ENCODE measurements around the gene DNASE1L3.

Gene DNASE1L3

DNA sequence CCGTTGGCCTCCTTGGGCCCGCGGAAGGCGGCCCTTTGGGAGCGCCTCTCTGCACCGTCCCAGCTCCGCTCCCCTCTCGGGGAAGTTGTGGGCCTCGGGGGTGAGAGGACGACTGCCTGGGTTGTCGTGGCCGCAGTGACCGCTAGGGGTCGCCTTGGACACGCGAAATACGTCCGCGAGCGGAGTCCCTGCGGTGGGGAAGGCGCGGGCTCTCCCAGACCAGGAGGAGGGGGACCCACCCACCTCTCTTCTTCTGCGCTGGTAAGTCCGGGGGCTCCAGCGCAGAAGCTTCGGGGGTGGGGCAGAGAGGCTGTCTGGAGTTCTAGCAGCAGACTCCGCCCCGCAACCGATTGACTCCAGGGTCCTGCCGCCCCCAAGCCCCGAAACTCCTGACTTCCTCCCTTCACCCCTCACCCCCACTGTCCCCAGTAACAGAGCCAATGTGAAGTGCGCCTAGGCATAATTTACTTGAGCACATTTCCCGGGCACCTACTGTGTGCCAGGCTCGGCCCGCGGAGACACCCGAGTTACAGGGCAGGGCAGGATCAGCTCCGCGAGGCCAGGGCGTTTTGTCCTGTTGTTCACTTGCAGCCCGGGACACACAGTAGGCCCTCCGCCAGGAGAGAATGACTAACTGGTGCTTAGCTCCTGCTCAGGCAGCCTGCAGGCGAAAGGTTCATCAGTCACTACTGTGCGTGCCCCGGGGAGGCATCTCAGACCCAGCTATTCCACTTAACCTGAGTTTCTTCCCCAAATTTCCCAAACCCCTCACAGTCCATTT is 32.8 kb downstream of the DNASE1L3 start:
- DNase-seq (ENCODE audit: low spot score): peak; percentile 91

GRCh38 chr3:58176827-58177489 is 33.8 kb downstream of the DNASE1L3 start:
- no peak for DNase-seq (ENCODE audit: low spot score)

DNA sequence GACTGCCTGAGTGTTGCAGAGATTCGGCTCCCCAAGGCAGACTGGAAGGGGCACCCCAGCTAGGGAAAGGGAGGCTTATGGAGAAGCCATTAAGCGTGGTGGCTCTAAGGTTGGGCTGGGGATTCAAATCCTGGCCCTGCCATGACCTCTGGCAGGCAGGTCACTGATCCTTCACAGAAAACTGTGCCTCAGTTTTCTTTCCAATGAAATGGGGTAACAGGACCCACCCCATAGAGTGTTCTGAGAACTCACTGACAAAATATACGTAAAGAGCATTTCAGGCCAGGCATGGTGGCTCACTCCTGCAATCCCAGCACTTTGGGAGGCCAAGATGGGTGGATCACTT is 34.6 kb downstream of the DNASE1L3 start:
- no peak for DNase-seq (ENCODE audit: low spot score)

DNA sequence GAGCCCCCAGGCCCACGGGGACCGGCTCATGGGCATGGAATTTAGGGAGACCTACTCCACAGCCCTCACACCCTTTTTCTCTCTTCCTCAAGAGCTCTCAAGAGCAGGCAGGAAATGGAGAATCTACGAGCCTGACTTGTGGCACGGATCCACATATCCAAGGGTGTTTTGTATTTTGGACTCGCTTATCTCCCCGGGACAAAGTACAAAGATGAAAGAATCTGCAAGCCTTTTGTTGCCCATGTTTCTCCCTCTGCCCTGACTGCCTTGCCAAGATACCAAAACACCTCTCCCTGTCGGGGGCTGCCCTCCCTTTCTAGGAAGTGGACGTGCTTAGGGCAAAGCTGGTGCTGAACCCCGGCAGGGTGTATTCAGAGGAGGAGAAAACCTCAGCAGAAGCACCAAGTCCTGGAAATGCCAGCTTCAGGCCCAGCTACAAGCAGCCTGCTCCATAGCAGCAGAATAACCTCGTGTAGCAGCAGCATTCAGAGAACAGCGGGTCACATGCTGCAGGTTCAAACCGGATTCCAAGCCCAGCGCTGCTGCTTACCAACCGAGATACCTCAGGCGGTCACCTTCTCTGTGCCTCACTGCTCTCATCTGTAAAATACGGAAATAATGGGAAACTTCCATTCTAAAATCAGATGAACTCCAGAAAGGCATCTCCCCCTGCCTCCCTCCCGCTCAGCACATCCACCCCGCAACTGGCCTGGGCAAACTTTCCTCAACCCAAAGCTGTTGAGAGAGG is 35.2 kb downstream of the DNASE1L3 start:
- DNase-seq (ENCODE audit: low spot score): no peak

DNA sequence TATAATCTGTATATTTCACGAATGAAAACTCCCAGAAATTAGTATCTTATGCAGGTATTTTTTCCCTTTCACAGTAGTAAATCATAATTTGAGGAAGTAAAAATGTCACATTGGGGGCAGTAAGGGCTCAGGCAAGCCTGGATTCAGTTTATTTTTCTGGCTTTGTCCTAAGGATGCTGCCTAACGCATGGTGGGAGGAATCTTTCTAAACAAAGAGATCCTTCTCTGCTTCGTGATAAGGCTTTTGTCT is 35.7 kb downstream of the DNASE1L3 start:
- no peak for DNase-seq (ENCODE audit: low spot score)

DNA sequence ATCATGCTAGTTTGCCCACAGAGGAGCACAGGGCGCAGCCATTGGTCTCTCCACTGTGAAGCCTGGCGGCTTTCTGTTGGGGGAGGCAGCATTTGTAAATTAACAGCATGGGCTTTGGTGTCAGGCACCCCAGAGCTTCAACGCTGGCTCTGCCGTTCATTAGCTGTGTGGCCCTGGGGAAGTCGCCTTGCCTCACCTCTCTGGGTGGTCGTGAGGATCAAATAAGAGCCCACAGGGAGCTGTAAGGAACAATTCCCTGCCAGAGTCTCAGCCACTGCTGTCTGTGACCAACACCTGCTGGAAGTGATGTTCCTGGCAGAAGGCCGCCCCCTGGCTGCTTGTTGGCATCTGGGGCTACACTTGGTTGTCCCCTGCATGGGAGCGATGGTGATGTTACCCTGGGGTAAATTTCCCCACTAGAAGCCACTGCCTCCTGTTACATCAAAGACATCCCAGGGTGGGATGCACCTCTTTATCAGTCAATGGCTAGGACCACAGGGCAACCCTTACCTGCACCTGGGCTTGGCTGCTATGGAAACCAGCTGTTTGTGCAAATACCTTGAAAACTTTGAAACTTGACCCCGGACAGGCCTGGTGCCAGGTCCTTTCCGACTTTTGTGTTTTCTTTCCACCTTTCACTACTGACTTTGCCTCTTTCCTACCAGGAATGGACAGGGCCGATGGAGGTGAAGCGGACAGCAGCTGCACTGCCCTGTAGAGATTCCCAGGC is 36.9 kb downstream of the DNASE1L3 start:
- DNase-seq (ENCODE audit: low spot score): no peak

DNA sequence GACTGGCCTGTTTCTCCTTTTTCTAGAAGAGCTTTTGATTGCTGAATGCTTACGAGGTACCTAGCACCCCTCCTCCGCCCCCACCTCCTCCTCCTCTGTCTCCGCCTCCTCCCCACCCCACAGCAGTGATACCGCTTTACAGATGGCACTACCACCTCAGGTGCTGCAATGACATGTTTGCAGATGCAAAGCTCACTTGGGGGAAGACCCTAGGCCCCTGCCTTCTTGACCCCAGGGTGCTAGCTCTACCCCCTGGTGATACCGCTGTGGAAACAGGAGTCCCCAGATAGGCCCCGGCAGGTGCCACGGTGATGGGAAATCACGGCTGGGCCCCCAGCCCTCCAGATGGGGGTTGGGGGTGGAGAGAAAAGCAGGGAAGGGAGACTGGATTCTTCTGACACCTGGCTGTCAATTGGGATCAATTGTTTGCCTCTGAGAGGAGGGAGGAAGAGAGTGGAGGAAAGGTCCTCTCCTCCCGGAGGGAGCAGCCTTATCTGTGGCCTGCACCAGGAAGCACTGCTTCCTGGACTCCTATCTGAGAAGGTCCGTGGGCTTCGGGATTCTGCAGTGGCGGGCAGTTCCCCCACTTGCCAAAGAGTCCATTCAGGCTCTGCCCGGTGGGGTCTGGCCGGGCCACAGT is 37.6 kb downstream of the DNASE1L3 start:
- no peak for DNase-seq (ENCODE audit: low spot score)

DNA sequence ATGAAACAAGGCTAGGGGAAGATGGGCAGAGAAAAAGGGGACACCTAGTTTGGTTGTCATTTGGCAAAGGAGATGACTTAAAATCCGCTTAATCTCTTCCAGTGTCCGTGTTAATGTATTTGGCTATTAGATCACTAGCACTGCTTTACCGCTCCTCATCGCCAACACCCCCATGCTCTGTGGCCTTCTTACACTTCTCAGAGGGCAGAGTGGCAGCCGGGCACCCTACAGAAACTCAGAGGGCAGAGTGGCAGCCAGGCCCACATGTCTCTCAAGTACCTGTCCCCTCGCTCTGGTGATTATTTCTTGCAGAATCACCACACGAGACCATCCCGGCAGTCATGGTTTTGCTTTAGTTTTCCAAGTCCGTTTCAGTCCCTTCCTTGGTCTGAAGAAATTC is 39.6 kb downstream of the DNASE1L3 start:
- no peak for DNase-seq (ENCODE audit: low spot score)

- DNase-seq (ENCODE audit: low spot score): no peak
These were observed 40.4 kb downstream of the DNASE1L3 start for GRCh38 chr3:58170376-58170775.

- DNase-seq (ENCODE audit: low spot score): no peak
These were observed 41.4 kb downstream of the DNASE1L3 start for GRCh38 chr3:58169371-58169770.

GRCh38 chr3:58168498-58168897 is 42.3 kb downstream of the DNASE1L3 start:
- DNase-seq (ENCODE audit: low spot score): no peak

- DNase-seq (ENCODE audit: low spot score): peak; percentile 65
These were observed 43.1 kb downstream of the DNASE1L3 start for GRCh38 chr3:58167431-58168351.

DNA sequence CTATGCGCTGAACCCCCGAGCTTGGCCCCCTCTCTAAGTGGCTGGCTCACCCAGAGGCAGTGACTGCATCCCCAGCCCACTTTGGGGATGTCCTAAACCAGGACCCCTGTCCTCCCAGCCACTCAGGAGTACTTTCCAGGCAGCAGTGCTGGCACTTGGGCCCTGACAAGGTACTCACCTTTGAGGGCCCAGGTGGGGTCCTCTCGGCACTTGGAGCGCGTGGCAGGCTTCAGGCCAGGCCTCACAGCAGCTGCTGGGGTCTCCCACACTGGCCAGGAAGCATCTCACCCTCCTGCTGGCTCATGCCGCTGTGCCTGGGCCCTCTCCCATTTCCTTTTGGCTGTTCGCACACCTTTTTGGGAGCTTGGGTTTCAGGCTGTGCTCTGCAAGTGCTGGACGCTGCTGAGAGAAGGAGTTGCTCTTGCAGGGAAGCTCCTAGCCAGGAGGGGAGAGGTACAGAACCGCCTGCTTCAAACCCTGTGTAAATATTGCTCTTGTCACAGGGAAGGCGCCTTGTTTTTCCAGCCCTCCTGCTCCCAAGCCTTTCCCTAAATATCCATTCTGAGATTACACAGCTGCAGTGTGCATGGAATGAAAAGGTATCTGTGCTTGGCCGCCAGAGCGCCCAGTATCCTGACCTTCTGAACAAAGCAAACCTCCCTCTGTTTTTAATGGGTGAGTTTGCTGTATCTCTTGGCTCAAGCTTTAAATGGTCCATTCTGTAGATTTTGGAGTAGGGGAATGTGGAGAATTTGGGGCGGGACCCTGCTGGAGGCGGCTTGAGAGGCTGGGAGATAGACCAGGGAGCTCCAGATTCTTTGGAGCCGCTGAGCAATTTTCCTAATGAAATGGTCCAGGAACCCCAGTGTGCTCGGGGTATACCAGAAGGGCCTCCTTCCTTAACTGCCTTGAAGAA is 45.6 kb downstream of the DNASE1L3 start:
- DNase-seq (ENCODE audit: low spot score): no peak

DNA sequence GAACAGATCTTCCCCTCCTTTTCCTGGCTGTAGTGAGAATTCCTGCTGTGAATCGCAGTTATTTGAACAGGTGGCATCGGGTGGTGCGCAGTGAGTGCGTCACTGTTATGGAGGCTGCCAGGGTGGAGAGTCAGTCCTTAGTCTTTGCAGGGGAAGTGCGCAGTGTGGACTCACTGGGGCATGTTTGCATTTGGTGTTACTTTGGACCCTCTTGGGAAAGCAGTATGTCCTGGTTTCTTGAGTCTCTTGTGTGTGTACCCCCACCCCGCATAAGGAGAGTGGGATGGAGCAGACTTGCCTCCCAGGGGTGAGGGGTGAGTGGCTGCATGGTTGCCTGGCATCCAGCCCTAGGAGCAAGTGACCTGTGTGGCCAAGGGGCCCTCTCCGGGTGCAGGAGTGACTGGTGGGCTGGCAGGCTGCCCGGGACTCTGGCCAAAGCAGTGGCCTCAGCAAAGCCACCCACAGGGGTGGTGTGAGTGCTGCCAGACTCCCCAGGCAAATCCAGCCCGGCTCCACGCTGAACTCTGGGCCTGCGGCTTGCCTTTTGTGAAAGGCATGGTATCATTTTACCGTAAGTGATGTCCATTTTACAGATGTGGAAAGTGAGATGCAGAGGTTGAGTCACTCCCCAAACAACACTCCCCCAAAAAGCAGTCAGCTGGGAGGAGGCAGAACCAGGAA is 46.4 kb downstream of the DNASE1L3 start:
- DNase-seq (ENCODE audit: low spot score): no peak

- DNase-seq (ENCODE audit: low spot score): no peak
These were observed 47.5 kb downstream of the DNASE1L3 start for GRCh38 chr3:58163234-58163633.

DNA sequence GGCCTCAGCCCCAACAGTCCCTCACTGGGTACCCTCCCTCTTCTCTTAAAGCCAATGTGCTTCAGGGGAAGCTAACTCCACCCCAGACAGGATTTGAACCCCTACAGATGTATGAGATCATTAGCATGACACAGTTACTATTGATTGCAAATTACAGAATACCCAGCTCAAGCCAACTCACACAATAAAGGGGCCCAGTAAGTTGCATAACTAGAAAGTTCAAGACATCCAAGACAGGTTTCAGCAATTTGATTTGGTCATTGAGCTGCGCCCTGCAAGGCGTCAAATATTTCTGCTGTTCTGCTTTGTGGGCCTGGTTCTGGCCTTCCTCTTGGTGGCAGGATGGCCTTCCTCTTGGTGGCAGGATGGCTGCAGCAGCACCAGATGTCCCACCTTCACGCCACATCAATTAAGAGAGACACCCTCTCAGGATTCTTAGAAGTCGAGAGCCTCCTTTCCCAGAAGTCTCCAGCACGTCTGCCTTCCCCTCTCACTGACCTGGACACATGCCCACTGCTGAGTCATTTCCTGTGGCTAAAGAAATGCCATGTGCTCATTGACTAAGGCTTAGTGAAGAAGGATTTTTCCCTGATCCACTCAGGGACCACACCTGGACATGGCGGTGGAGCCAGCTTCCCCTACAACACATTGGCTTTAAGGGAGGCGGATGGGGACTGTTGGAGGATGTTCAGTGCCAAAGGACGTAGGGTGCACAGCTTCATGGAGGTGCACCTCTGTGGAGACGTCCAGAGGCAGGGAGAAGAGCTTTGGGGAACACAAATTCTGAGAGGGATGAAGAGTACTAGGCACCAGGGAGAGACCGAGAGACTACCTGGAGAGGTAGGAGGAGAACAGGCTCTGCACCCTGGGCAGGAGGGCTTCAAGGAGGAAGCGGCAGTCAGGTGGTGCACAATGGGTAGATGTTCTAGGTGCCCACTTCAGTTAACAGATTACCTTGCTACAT is 49.1 kb downstream of the DNASE1L3 start:
- DNase-seq (ENCODE audit: low spot score): no peak

- no peak for DNase-seq (ENCODE audit: low spot score)
These were observed 50.4 kb downstream of the DNASE1L3 start for GRCh38 chr3:58160399-58160798.

- DNase-seq (ENCODE audit: low spot score): no peak
These were observed 52.2 kb downstream of the DNASE1L3 start for GRCh38 chr3:58158442-58159153.
